ENCODE data around the gene MTHFSD. TPM values are rescaled to one million over a fixed set of nuclear protein-coding genes. Genes with fewer than 3 reads are reported as not detected.

The MTHFSD gene
- total RNA-seq, 1 donor = 15.9 TPM

- no peak for TF ChIP-seq CTCF (IDR thresholded peaks at IDR 0.05; ENCODE audit: insufficient read depth, low read length)
- peak; percentile 55 for DNase-seq (ENCODE audit: low read depth)
Observed at GRCh38 chr16:86597880-86598606, 43.0 kb upstream of the MTHFSD start.

GRCh38 chr16:86597126-86597879 is 42.3 kb upstream of the MTHFSD start:
- no peak overlapping the region for H3K4me3 ChIP-seq (ENCODE audit: low read depth, low read length)
- no peak for DNase-seq (ENCODE audit: low read depth)
- no peak for TF ChIP-seq CTCF (IDR thresholded peaks at IDR 0.05; ENCODE audit: insufficient read depth, low read length)

More at GRCh38 chr16:86597880-86598606, 43.0 kb upstream of the MTHFSD start:
- H3K4me3 ChIP-seq (ENCODE audit: low read depth, low read length) = no peak overlapping the region

- no peak overlapping the region for H3K4me3 ChIP-seq (ENCODE audit: low read depth, low read length)
- DNase-seq (ENCODE audit: low read depth) = no peak
- TF ChIP-seq CTCF (IDR thresholded peaks at IDR 0.05; ENCODE audit: insufficient read depth, low read length) = no peak
Observed at GRCh38 chr16:86595983-86596605, 41.1 kb upstream of the MTHFSD start.

GRCh38 chr16:86594721-86595120 is 39.7 kb upstream of the MTHFSD start:
- H3K4me3 ChIP-seq (ENCODE audit: low read depth, low read length) = no peak overlapping the region
- TF ChIP-seq CTCF (IDR thresholded peaks at IDR 0.05; ENCODE audit: insufficient read depth, low read length) = no peak
- DNase-seq (ENCODE audit: low read depth) = peak; percentile 63

GRCh38 chr16:86593913-86594620 is 39.0 kb upstream of the MTHFSD start:
- no peak overlapping the region for H3K4me3 ChIP-seq (ENCODE audit: low read depth, low read length)
- DNase-seq (ENCODE audit: low read depth) = no peak
- TF ChIP-seq CTCF (IDR thresholded peaks at IDR 0.05; ENCODE audit: insufficient read depth, low read length) = no peak

- H3K4me3 ChIP-seq (ENCODE audit: low read depth, low read length) = no peak overlapping the region
- no peak for DNase-seq (ENCODE audit: low read depth)
- no peak for TF ChIP-seq CTCF (IDR thresholded peaks at IDR 0.05; ENCODE audit: insufficient read depth, low read length)
Observed at GRCh38 chr16:86591270-86591669, 36.2 kb upstream of the MTHFSD start.
